Loucy (cell line): ENCODE data around the gene SLC7A6OS.

Experiments
- H2AFZ ChIP-seq: fragments of 200-600 bp; sonication (generic); 2 replicates; pipeline ENCODE4 v1.6.0; 2016; ENCODE audit warnings: antibody characterized with exemption, mild to moderate bottlenecking, low read length, moderate library complexity
- H3F3A ChIP-seq: fragments of 200-600 bp; 2 replicates; pipeline ENCODE4 v1.6.0; 2016; ENCODE audit warnings: antibody characterized with exemption, low read depth, mild to moderate bottlenecking
- H3K27me3 ChIP-seq: fragments of 200-600 bp; sonication (generic); 2 replicates; pipeline ENCODE4 v1.6.1; 2014; ENCODE audit warnings: low read length, mild to moderate bottlenecking; ENCODE audit not compliant: insufficient read depth, poor library complexity, severe bottlenecking
- H3K36me3 ChIP-seq: fragments of 200-600 bp; sonication (generic); 2 replicates; pipeline ENCODE4 v1.6.1; 2016; ENCODE audit warnings: low read length; ENCODE audit not compliant: insufficient read depth
- H3K4me1 ChIP-seq: fragments of 200-600 bp; sonication (generic); 2 replicates; pipeline ENCODE4 v1.5.1; 2014; ENCODE audit warnings: low read length, mild to moderate bottlenecking; ENCODE audit not compliant: insufficient read depth, poor library complexity, severe bottlenecking
- H3K4me2 ChIP-seq: fragments of 200-600 bp; sonication (generic); 2 replicates; pipeline ENCODE4 v1.6.0; 2014; ENCODE audit warnings: antibody characterized with exemption, low read length, low read depth, mild to moderate bottlenecking; ENCODE audit not compliant: poor library complexity, severe bottlenecking
- H3K4me3 ChIP-seq: fragments of 200-600 bp; sonication (generic); 2 replicates; pipeline ENCODE4 v1.5.1; 2014; ENCODE audit warnings: low read length, mild to moderate bottlenecking, mixed read lengths; ENCODE audit not compliant: poor library complexity, severe bottlenecking
- H3K79me2 ChIP-seq: fragments of 200-600 bp; sonication (generic); 2 replicates; pipeline ENCODE4 v1.6.1; 2014; ENCODE audit warnings: low read length; ENCODE audit not compliant: insufficient read depth
- H3K9ac ChIP-seq: fragments of 200-600 bp; sonication (generic); 2 replicates; pipeline ENCODE4 v1.6.0; 2014; ENCODE audit warnings: mild to moderate bottlenecking, low read depth, low read length, moderate library complexity; ENCODE audit not compliant: poor library complexity, severe bottlenecking
- H3K9me2 ChIP-seq: fragments of 200-600 bp; sonication (generic); replicated peaks from 2 replicates; pipeline ENCODE4 v1.6.1; 2016; ENCODE audit warnings: low read depth, low read length, mixed read lengths
- H3K9me3 ChIP-seq: fragments of 200-600 bp; sonication (generic); 2 replicates; pipeline ENCODE4 v1.6.1; 2014; ENCODE audit warnings: mild to moderate bottlenecking, antibody characterized with exemption, low read length, low read depth; ENCODE audit not compliant: insufficient read depth
- H4K20me1 ChIP-seq: fragments of 200-600 bp; sonication (generic); 2 replicates; pipeline ENCODE4 v1.6.0; 2014; ENCODE audit warnings: antibody characterized with exemption, low read length, mild to moderate bottlenecking; ENCODE audit not compliant: insufficient read depth, poor library complexity, severe bottlenecking
- CTCF ChIP-seq: fragments of 200-600 bp; sonication (generic); conservative IDR thresholded peaks from 2 replicates; pipeline ENCODE4 v1.5.1; 2014; ENCODE audit warnings: mild to moderate bottlenecking, antibody characterized with exemption, low read length
- EZH2phosphoT487 ChIP-seq: fragments of 200-600 bp; IDR thresholded peaks from 2 replicates; pipeline ENCODE4 v1.6.1; 2018; ENCODE audit warnings: antibody characterized with exemption, mild to moderate bottlenecking, moderate library complexity, borderline replicate concordance

Gene SLC7A6OS

DNA sequence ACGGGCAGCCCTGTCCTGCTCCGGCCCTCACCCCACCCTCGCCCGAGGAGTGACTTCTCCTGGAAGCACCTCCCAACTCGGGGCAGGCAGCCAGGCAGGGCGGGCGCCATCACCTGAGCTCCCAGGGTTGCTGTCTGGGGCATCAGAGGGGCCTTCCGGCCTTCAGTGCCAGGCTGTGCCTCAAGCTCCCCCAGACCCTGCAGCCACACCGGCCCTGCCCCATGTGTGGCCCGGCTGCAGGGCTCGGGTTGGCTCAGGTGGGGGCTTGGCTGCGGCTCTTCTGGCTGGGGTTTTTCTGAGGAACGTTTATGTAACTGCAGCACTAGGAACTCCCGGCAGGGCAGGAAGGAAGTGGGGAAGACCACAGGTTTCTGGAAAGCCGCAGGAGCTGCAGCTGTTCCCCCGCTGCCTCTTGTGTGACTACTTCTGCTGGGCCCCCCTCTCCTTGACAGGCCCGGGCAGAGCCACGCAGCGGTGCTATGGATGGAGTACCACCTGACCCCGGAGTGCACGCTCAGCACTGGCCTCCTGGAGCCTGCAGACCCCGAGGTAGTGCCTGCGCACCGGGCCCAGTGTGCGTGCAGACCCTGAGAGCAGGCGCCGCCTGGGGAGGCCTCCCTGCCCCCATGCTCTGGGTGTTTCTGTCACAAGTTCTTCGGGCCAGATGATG, 45.6 kb upstream of the SLC7A6OS start:
- Histone ChIP-seq H3K79me2 (no peaks in the 10 kb centered on the region), H3F3A (no peaks in the 10 kb centered on the region; the same call in 1 of the 2 replicates), H3K36me3 (peaks cover 30% of the 10 kb centered on the region; the same call in 1 of the 2 replicates)

GRCh38 chr16:68355447-68356248, 44.9 kb upstream of the SLC7A6OS start:
- H3K9me3 ChIP-seq = no peaks in the 10 kb centered on the region
- H3K36me3 ChIP-seq = peaks cover 32% of the 10 kb centered on the region; the same call in 1 of the 2 replicates
- no peak for TF ChIP-seq EZH2phosphoT487
- peak; percentile 64 for TF ChIP-seq CTCF
- peaks cover 57% of the 10 kb centered on the region for H3K4me1 ChIP-seq
- H3K4me2 ChIP-seq = peak overlapping the region; percentile 52
- H4K20me1 ChIP-seq = no peaks in the 10 kb centered on the region
- peak overlapping the region; percentile 80 for H3K9ac ChIP-seq
- H2AFZ ChIP-seq = no peak overlapping the region
- H3K9me2 ChIP-seq = no peaks in the 10 kb centered on the region
- H3K27me3 ChIP-seq = no peaks in the 10 kb centered on the region
- H3K4me3 ChIP-seq = peak overlapping the region; percentile 58
- no peaks in the 10 kb centered on the region; the same call in 1 of the 2 replicates for H3F3A ChIP-seq
- no peaks in the 10 kb centered on the region for H3K79me2 ChIP-seq

More for the DNA sequence above, 45.6 kb upstream of the SLC7A6OS start:
- Histone ChIP-seq H3K4me1 (peaks cover 63% of the 10 kb centered on the region), H3K9ac (peak overlapping the region; percentile 80), H2AFZ (no peak overlapping the region), H3K9me2 (no peaks in the 10 kb centered on the region), H3K27me3 (no peaks in the 10 kb centered on the region), H3K4me3 (peak overlapping the region; percentile 58), H3K4me2 (peak overlapping the region; percentile 52), H3K9me3 (no peaks in the 10 kb centered on the region), H4K20me1 (no peaks in the 10 kb centered on the region)
- TF ChIP-seq CTCF (no peak), EZH2phosphoT487 (no peak)

GRCh38 chr16:68354816-68355215, 44.1 kb upstream of the SLC7A6OS start:
- H4K20me1 ChIP-seq = no peaks in the 10 kb centered on the region
- no peak overlapping the region for H3K4me3 ChIP-seq
- no peaks in the 10 kb centered on the region; the same call in 1 of the 2 replicates for H3F3A ChIP-seq
- H3K79me2 ChIP-seq = no peaks in the 10 kb centered on the region
- H3K9ac ChIP-seq = no peak overlapping the region
- no peaks in the 10 kb centered on the region for H3K9me2 ChIP-seq
- no peak overlapping the region for H2AFZ ChIP-seq
- no peaks in the 10 kb centered on the region for H3K27me3 ChIP-seq
- no peak for TF ChIP-seq CTCF
- no peak for TF ChIP-seq EZH2phosphoT487
- peaks cover 49% of the 10 kb centered on the region for H3K4me1 ChIP-seq
- no peaks in the 10 kb centered on the region for H3K9me3 ChIP-seq
- H3K4me2 ChIP-seq = no peak overlapping the region
- peaks cover 40% of the 10 kb centered on the region; the same call in 1 of the 2 replicates for H3K36me3 ChIP-seq
